Endothelial cell of umbilical vein (primary cell): Measurements from ENCODE around the gene STRBP. TPM values are rescaled to one million over a fixed set of nuclear protein-coding genes. Genes with fewer than 3 reads are reported as not detected.
A peak's percentile ranks its signal among the peaks of the same experiment; 100 is the strongest.

Source experiments
- BruUV-seq: library from RNA; stranded (reverse); fragments of 400-500 nt; replicated peaks from 2 replicates; lab custom pipeline; 2021; lab: Mats Ljungman, UMichigan
- CTCF ChIA-PET: fragments of 300-600, 350-600 bp; sonication (Branson Sonifier 250); formaldehyde crosslinking; loops from one replicate; lab custom pipeline; 2021; ENCODE audit warnings: antibody characterized with exemption, inconsistent platforms; lab: Charles Lee
- POLR2A ChIA-PET: fragments of 300-600, 350-600 bp; sonication (Branson Sonifier 250); formaldehyde crosslinking; loops from one replicate; lab custom pipeline; 2021; ENCODE audit warnings: antibody characterized with exemption, inconsistent platforms; lab: Charles Lee
- DNase-seq: peaks from one replicate; pipeline ENCODE4 v3.0.0-alpha.2; 2011; ENCODE audit warnings: low read depth, low spot score
- FAIRE-seq: peaks from 2 replicates; lab custom pipeline; 2011; peaks lifted over from hg19 to GRCh38; lab: Jason Lieb, UNC
- H2AFZ ChIP-seq: 2 replicates; pipeline ENCODE4 v1.6.0; 2012; ENCODE audit warnings: low read depth, low read length, control low read depth, inconsistent platforms
- H3K27ac ChIP-seq: 2 replicates; pipeline ENCODE4 v1.5.1; 2011; ENCODE audit warnings: low read depth, mild to moderate bottlenecking, control low read depth, low read length, moderate library complexity; ENCODE audit not compliant: insufficient read depth
- H3K27me3 ChIP-seq, 2 experiments: 2 replicates each; pipeline versions ENCODE4 v1.6.0 to v1.6.1; 2011; ENCODE audit warnings: low read length in 2 of 2, mixed read lengths in 1 of 2; ENCODE audit not compliant: control insufficient read depth in 2 of 2, insufficient read depth in 2 of 2
- H3K36me3 ChIP-seq, 2 experiments: 2 replicates in 1 of 2; 3 replicates in 1 of 2; pipeline ENCODE4 v1.5.1; 2011; ENCODE audit warnings: low read length in 2 of 2, mild to moderate bottlenecking in 1 of 2, moderate library complexity in 1 of 2; ENCODE audit not compliant: control insufficient read depth in 2 of 2, insufficient read depth in 2 of 2; ENCODE audit errors: extremely low read depth in 1 of 2
- H3K4me1 ChIP-seq: 3 replicates; pipeline ENCODE4 v1.5.1; 2011; ENCODE audit warnings: mild to moderate bottlenecking, low read length; ENCODE audit not compliant: control insufficient read depth, insufficient read depth; ENCODE audit errors: extremely low read depth
- H3K4me2 ChIP-seq: 2 replicates; pipeline ENCODE4 v1.6.1; 2011; ENCODE audit warnings: low read length, control low read depth, mixed read lengths; ENCODE audit not compliant: insufficient read depth
- H3K4me3 ChIP-seq, 3 experiments: fragments of 200-600 bp in 1 of 3; sonication (generic), shearing (Covaris generic) in 1 of 3; replicated peaks in 1 of 3; 2 replicates each; pipeline ENCODE4 v1.5.1; 2011 to 2016; ENCODE audit warnings: control low read depth in 3 of 3, low read length in 3 of 3, mild to moderate bottlenecking in 2 of 3, inconsistent platforms in 1 of 3, low read depth in 1 of 3, moderate library complexity in 1 of 3; ENCODE audit not compliant: insufficient read depth in 1 of 3
- H3K79me2 ChIP-seq: 2 replicates; pipeline ENCODE4 v1.6.0; 2012; ENCODE audit warnings: low read length, inconsistent platforms; ENCODE audit not compliant: control insufficient read depth, insufficient read depth
- H3K9ac ChIP-seq: replicated peaks from 2 replicates; pipeline ENCODE3; 2011; ENCODE audit warnings: low read length, control low read depth; ENCODE audit not compliant: insufficient read depth; ENCODE audit errors: extremely low read depth
- H3K9me1 ChIP-seq: replicated peaks from 3 replicates; pipeline ENCODE4 v1.6.0; 2011; ENCODE audit warnings: mild to moderate bottlenecking, low read length; ENCODE audit not compliant: control insufficient read depth, insufficient read depth; ENCODE audit errors: extremely low read depth
- H3K9me3 ChIP-seq: replicated peaks from 2 replicates; pipeline ENCODE4 v1.5.1; 2012; ENCODE audit warnings: low read length, inconsistent platforms; ENCODE audit not compliant: control insufficient read depth, insufficient read depth
- H4K20me1 ChIP-seq: replicated peaks from 2 replicates; pipeline ENCODE3; 2011; ENCODE audit warnings: mild to moderate bottlenecking, low read length; ENCODE audit not compliant: control insufficient read depth, insufficient read depth; ENCODE audit errors: extremely low read depth
- EZH2 ChIP-seq: IDR thresholded peaks from 2 replicates; pipeline ENCODE4 v1.6.1; 2012; ENCODE audit warnings: borderline replicate concordance, low read depth, mild to moderate bottlenecking, moderate library complexity, low read length, inconsistent platforms; ENCODE audit not compliant: severe bottlenecking
- GATA2 ChIP-seq: IDR thresholded peaks from 2 replicates; pipeline ENCODE4 v1.7.0; 2011; ENCODE audit warnings: low read depth, mild to moderate bottlenecking, moderate library complexity, mixed read lengths, low read length; ENCODE audit not compliant: insufficient read length, insufficient read depth
- JUN ChIP-seq: IDR thresholded peaks from 2 replicates; pipeline ENCODE4 v1.6.1; 2011; ENCODE audit warnings: borderline replicate concordance, low read depth; ENCODE audit not compliant: insufficient read length, insufficient read depth
- MAX ChIP-seq: IDR thresholded peaks from 2 replicates; pipeline ENCODE4 v1.6.1; 2011; ENCODE audit not compliant: insufficient read depth, insufficient read length
- MYC ChIP-seq: IDR thresholded peaks from one replicate; pipeline ENCODE4 v1.6.1; 2011; ENCODE audit warnings: mild to moderate bottlenecking, low read depth, low read length
- POLR2A ChIP-seq: IDR thresholded peaks from 2 replicates; pipeline ENCODE4 v1.6.1; 2012; ENCODE audit warnings: low read depth, mild to moderate bottlenecking, control low read depth, low read length
- POLR2AphosphoS5 ChIP-seq: IDR thresholded peaks from 2 replicates; pipeline ENCODE4 v1.6.1; 2012; ENCODE audit warnings: low read depth, mild to moderate bottlenecking, control low read depth, low read length, moderate library complexity; ENCODE audit not compliant: insufficient read depth
- dilution Hi-C: fragments of 300-500 bp; cut with MboI; formaldehyde crosslinking; loops from one replicate; pipeline ENCODE4 v1.15.0; 2019; ENCODE audit warnings: low sequenced_read_pairs; ENCODE audit not compliant: extremely low pct_ligation_motif_present
- intact Hi-C: fragments of 100-400 bp; cut with micrococcal nuclease; formaldehyde crosslinking; loops from one replicate; pipeline ENCODE4 v1.10.0; 2022
- polyA plus RNA-seq, 4 experiments: library from polyadenylated mRNA; depleted of rRNA in 3 of 4; stranded (reverse) in 3 of 4; unstranded in 1 of 4; fragments of >200 nt; gene quantifications; 2 replicates each; pipeline versions ENCODE4 v1.2.1 to v1.2.3, GENCODE V29; 2011 to 2012; ENCODE audit warnings: missing spikeins in 1 of 4
- total RNA-seq: library from RNA; stranded (reverse); gene quantifications from 2 replicates; pipeline ENCODE4 v1.2.3, GENCODE V29; 2021
- TF ChIP-seq, protein P1 (sequence below), 2 donors: IDR thresholded peaks; 1 replicate in 1 of 2; 2 replicates in 1 of 2; pipeline ENCODE4 v1.5.1; 2011; ENCODE audit warnings: low read length in 2 of 2, mild to moderate bottlenecking in 2 of 2, moderate library complexity in 2 of 2, control low read depth in 1 of 2, inconsistent platforms in 1 of 2, low read depth in 1 of 2; ENCODE audit not compliant: insufficient read depth in 1 of 2; ENCODE audit errors: extremely low read depth in 1 of 2

The STRBP gene
- total and polyA plus RNA-seq, 2 donors (not counting 3 experiments of a cell fraction or from before 2014, with no cell fraction given), result 7.7 to 15.4 TPM

DNA sequence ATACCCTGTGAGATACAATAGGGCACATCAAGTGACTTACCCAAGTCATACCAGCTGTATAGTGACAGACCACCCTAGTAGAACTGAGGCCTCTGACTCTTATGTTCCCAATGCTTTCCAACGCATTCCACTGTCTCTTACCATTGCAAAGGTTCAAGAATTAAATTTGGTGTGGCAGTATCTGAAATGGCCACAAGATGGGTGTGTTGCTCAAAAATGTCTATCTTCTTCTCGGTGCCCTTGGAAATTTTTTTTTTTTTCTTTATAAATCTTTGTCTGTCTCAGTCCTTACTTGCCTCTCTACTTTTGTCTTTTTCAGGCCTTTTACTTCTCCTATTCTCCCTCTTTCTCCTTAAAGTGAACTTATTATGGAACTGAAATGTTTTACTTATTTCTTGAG, 186.6 kb downstream of the STRBP start:
- Histone ChIP-seq H3K27ac (no peak overlapping the region), H3K4me1 (no peaks in the 10 kb centered on the region), H3K9ac (no peak overlapping the region), H3K27me3 (no peaks in the 10 kb centered on the region), H3K9me3 (no peaks in the 10 kb centered on the region), H3K4me3 (no peak overlapping the region), H3K9me1 (no peaks in the 10 kb centered on the region), H3K36me3 (peaks cover 0 to 17% of the 10 kb centered on the region in 2 experiments), H3K79me2 (no peaks in the 10 kb centered on the region), H2AFZ (no peak overlapping the region), H4K20me1 (no peaks in the 10 kb centered on the region), H3K4me2 (no peak overlapping the region)
- CTCF ChIA-PET, result interaction anchor here (0.6 to 7.0 kb wide), 16 partner anchors 9 to 272 kb away, joined by 3 to 148 read pairs (median 4); no protein-coding TSS in a partner anchor
- dilution Hi-C loops (no loop called here), intact Hi-C loops (loop anchor here (1.0 kb wide), 2 partner anchors 143 to 268 kb away; no protein-coding TSS in a partner anchor)
- no peak for TF ChIP-seq JUN
- TF ChIP-seq, protein P1, sequence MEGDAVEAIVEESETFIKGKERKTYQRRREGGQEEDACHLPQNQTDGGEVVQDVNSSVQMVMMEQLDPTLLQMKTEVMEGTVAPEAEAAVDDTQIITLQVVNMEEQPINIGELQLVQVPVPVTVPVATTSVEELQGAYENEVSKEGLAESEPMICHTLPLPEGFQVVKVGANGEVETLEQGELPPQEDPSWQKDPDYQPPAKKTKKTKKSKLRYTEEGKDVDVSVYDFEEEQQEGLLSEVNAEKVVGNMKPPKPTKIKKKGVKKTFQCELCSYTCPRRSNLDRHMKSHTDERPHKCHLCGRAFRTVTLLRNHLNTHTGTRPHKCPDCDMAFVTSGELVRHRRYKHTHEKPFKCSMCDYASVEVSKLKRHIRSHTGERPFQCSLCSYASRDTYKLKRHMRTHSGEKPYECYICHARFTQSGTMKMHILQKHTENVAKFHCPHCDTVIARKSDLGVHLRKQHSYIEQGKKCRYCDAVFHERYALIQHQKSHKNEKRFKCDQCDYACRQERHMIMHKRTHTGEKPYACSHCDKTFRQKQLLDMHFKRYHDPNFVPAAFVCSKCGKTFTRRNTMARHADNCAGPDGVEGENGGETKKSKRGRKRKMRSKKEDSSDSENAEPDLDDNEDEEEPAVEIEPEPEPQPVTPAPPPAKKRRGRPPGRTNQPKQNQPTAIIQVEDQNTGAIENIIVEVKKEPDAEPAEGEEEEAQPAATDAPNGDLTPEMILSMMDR (IDR thresholded peaks at IDR 0.05; ENCODE audit: extremely low read depth in 1 of 2, insufficient read depth in 1 of 2, low read depth in 1 of 2, low read length in 2 of 2), result peak; percentile 49 to 51
- POLR2A ChIA-PET, result interaction anchor here (0.7 kb wide), 1 partner anchor 18 kb away, joined by 3 read pairs; no protein-coding TSS in a partner anchor
- FAIRE-seq (peak; percentile 77), DNase-seq (peak; percentile 76)
- BruUV-seq, result no TSS peak

- Histone ChIP-seq H3K36me3 (peaks cover 0 to 14% of the 10 kb centered on the region in 2 experiments), H3K9me3 (no peaks in the 10 kb centered on the region), H3K4me2 (no peak overlapping the region), H3K9ac (no peak overlapping the region), H3K79me2 (no peaks in the 10 kb centered on the region), H3K27ac (no peak overlapping the region), H3K27me3 (no peaks in the 10 kb centered on the region), H3K4me3 (no peak overlapping the region), H3K9me1 (no peaks in the 10 kb centered on the region), H2AFZ (no peak overlapping the region), H4K20me1 (no peaks in the 10 kb centered on the region), H3K4me1 (no peaks in the 10 kb centered on the region)
- no peak for TF ChIP-seq POLR2AphosphoS5
- no peak for TF ChIP-seq MAX
- no peak for TF ChIP-seq EZH2
- TF ChIP-seq MYC, result no peak
- no peak for TF ChIP-seq JUN
- TF ChIP-seq POLR2A, result no peak
- TF ChIP-seq GATA2, result no peak
- TF ChIP-seq, protein P1 (IDR thresholded peaks at IDR 0.05; ENCODE audit: extremely low read depth in 1 of 2, insufficient read depth in 1 of 2, low read depth in 1 of 2, low read length in 2 of 2), result no peak
- DNase-seq (no peak), FAIRE-seq (no peak)
- ChIA-PET CTCF (interaction anchor here (0.9 to 7.0 kb wide), 7 partner anchors 10 to 273 kb away, joined by 3 to 148 read pairs (median 7); no protein-coding TSS in a partner anchor), POLR2A (interaction anchor here (0.5 kb wide), 1 partner anchor 203 kb away, joined by 3 read pairs; no protein-coding TSS in a partner anchor)
- no TSS peak for BruUV-seq
- intact Hi-C loops, result no loop called here
- dilution Hi-C loops, result no loop called here
Observed at GRCh38 chr9:123080444-123080843, 187.9 kb downstream of the STRBP start.
